HCT116 (cell line): ENCODE data around the gene TMEM38A. TPM values are rescaled to one million over a fixed set of nuclear protein-coding genes. Genes with fewer than 3 reads are reported as not detected.

Experiments used
- ATAC-seq: fragments of 200-7000 bp; cut with Tn5 transposase; 2 replicates; pipeline ENCODE4 v1.9.1; 2020; ENCODE audit warnings: mild to moderate bottlenecking, moderate library complexity
- BruUV-seq: library from RNA; stranded (reverse); fragments of 400-500 nt; replicated peaks from 2 replicates; lab custom pipeline; 2021; lab: Mats Ljungman, UMichigan
- CTCF ChIA-PET: fragments of 300-600 bp; sonication (Branson Sonifier 250); formaldehyde crosslinking; loops from one replicate; lab custom pipeline; 2021; ENCODE audit warnings: antibody characterized with exemption; lab: Charles Lee
- POLR2A ChIA-PET: fragments of 300-600, 350-600 bp; sonication (Branson Sonifier 250); formaldehyde crosslinking; loops from one replicate; lab custom pipeline; 2021; ENCODE audit warnings: antibody characterized with exemption; lab: Charles Lee
- RAD21 ChIA-PET, 2 experiments: fragments of 300-600 bp; sonication (Branson Sonifier 250); formaldehyde crosslinking; loops; one replicate each; lab custom pipeline; 2023; ENCODE audit warnings: low total read pairs in 2 of 2; ENCODE audit not compliant: uncharacterized antibody in 2 of 2, unreplicated experiment in 2 of 2, low non-redundant PET in 1 of 2; lab: Charles Lee
- DNase-seq: peaks from one replicate; pipeline ENCODE4 v3.0.0-alpha.2; 2010; ENCODE audit warnings: low read depth, low spot score
- H2AFZ ChIP-seq: fragments of 200-600 bp; shearing (Covaris generic), sonication (generic); 2 replicates; pipeline ENCODE4 v1.6.1; 2017; ENCODE audit warnings: low read depth, mixed run types, mixed read lengths, antibody characterized with exemption, low read length; ENCODE audit not compliant: poor library complexity, severe bottlenecking
- H3K27ac ChIP-seq: 2 replicates; pipeline ENCODE4 v1.5.1; 2012; ENCODE audit warnings: low read depth, low read length
- H3K27me3 ChIP-seq: fragments of 200-600 bp; sonication (generic); 2 replicates; pipeline ENCODE4 v1.6.1; 2016; ENCODE audit warnings: mixed run types, low read length, mixed read lengths; ENCODE audit not compliant: insufficient read depth
- H3K36me3 ChIP-seq, 2 experiments: fragments of 200-500 bp in 1 of 2; fragments of 200-600 bp in 1 of 2; sonication (Bioruptor generic) in 1 of 2; sonication (generic) in 1 of 2; 2 replicates each; pipeline versions ENCODE4 v1.5.1 to v1.6.1; 2014 to 2016; ENCODE audit warnings: low read length in 2 of 2, inconsistent platforms in 1 of 2, mixed read lengths in 1 of 2, mixed run types in 1 of 2; ENCODE audit not compliant: insufficient read depth in 2 of 2, control insufficient read depth in 1 of 2
- H3K4me1 ChIP-seq, 2 experiments: fragments of 200-600 bp in 1 of 2; sonication (generic) in 1 of 2; 2 replicates each; pipeline versions ENCODE4 v1.5.1 to v1.6.1; 2012 to 2017; ENCODE audit warnings: low read length in 2 of 2, inconsistent platforms in 1 of 2, mild to moderate bottlenecking in 1 of 2, mixed read lengths in 1 of 2, mixed run types in 1 of 2, moderate library complexity in 1 of 2; ENCODE audit not compliant: insufficient read depth in 2 of 2, control insufficient read depth in 1 of 2
- H3K4me2 ChIP-seq: fragments of 200-600 bp; sonication (generic); 2 replicates; pipeline ENCODE4 v1.6.1; 2017; ENCODE audit warnings: mixed run types, low read length, mixed read lengths
- H3K4me3 ChIP-seq, 2 experiments: fragments of 200-600 bp in 1 of 2; sonication (generic) in 1 of 2; replicated peaks in 1 of 2; 2 replicates each; pipeline ENCODE4 v1.5.1; 2011 to 2016; ENCODE audit warnings: low read length in 2 of 2, control low read depth in 1 of 2, low read depth in 1 of 2, mild to moderate bottlenecking in 1 of 2, mixed read lengths in 1 of 2, mixed run types in 1 of 2
- H3K79me2 ChIP-seq: fragments of 200-600 bp; sonication (generic); 2 replicates; pipeline ENCODE4 v1.6.1; 2017; ENCODE audit warnings: mild to moderate bottlenecking, mixed run types, low read length, moderate library complexity, mixed read lengths; ENCODE audit not compliant: insufficient read depth
- H3K9ac ChIP-seq: fragments of 200-600 bp; sonication (generic); 2 replicates; pipeline ENCODE4 v1.6.1; 2016; ENCODE audit warnings: low read length, mixed read lengths
- H3K9me2 ChIP-seq: fragments of 200-600 bp; sonication (generic), shearing (Covaris generic); 2 replicates; pipeline ENCODE4 v1.6.1; 2017; ENCODE audit warnings: mixed run types, mild to moderate bottlenecking, moderate library complexity; ENCODE audit not compliant: insufficient read depth
- H3K9me3 ChIP-seq, 2 experiments: fragments of 200-500 bp in 1 of 2; fragments of 200-600 bp in 1 of 2; sonication (Bioruptor generic) in 1 of 2; sonication (generic) in 1 of 2; 2 replicates each; pipeline ENCODE4 v1.6.1; 2014 to 2017; ENCODE audit warnings: low read length in 2 of 2, mixed read lengths in 2 of 2, inconsistent platforms in 1 of 2, low read depth in 1 of 2, mild to moderate bottlenecking in 1 of 2, mixed run types in 1 of 2, moderate library complexity in 1 of 2; ENCODE audit not compliant: control insufficient read depth in 1 of 2, insufficient read depth in 1 of 2
- H4K20me1 ChIP-seq: fragments of 200-600 bp; sonication (generic), shearing (Covaris generic); 2 replicates; pipeline ENCODE4 v1.6.1; 2017; ENCODE audit warnings: mixed run types, mild to moderate bottlenecking, moderate library complexity; ENCODE audit not compliant: insufficient read depth
- ATF3 ChIP-seq: IDR thresholded peaks from 2 replicates; pipeline ENCODE4 v1.6.1; 2012
- CEBPB ChIP-seq: IDR thresholded peaks from 2 replicates; pipeline ENCODE4 v1.6.1; 2012; ENCODE audit warnings: low read depth
- CTCF ChIP-seq, 3 experiments: fragments of 200-600 bp in 1 of 3; sonication (generic) in 1 of 3; IDR thresholded peaks in 2 of 3; conservative IDR thresholded peaks in 1 of 3; 2 replicates each; pipeline ENCODE4 v1.5.1; 2012 to 2017; ENCODE audit warnings: low read depth in 2 of 3, low read length in 2 of 3, antibody characterized with exemption in 1 of 3, borderline replicate concordance in 1 of 3, control low read depth in 1 of 3, mild to moderate bottlenecking in 1 of 3, mixed read lengths in 1 of 3, mixed run types in 1 of 3, moderate library complexity in 1 of 3; ENCODE audit not compliant: insufficient read depth in 1 of 3
- EGR1 ChIP-seq: IDR thresholded peaks from 2 replicates; pipeline ENCODE4 v1.6.1; 2012; ENCODE audit warnings: low read depth
- ELF1 ChIP-seq: IDR thresholded peaks from 2 replicates; pipeline ENCODE4 v1.6.1; 2012; ENCODE audit warnings: low read depth, borderline replicate concordance
- EZH2 ChIP-seq: fragments of 200-600 bp; sonication (generic); IDR thresholded peaks from 2 replicates; pipeline ENCODE4 v1.6.1; 2017; ENCODE audit warnings: antibody characterized with exemption, mixed run types
- EZH2phosphoT487 ChIP-seq: fragments of 200-600 bp; IDR thresholded peaks from 2 replicates; pipeline ENCODE4 v1.6.1; 2018; ENCODE audit warnings: antibody characterized with exemption, borderline replicate concordance
- FOSL1 ChIP-seq: IDR thresholded peaks from 2 replicates; pipeline ENCODE4 v1.6.1; 2012; ENCODE audit warnings: low read depth
- MAX ChIP-seq: IDR thresholded peaks from 2 replicates; pipeline ENCODE4 v1.6.1; 2012
- POLR2A ChIP-seq: IDR thresholded peaks from 2 replicates; pipeline ENCODE4 v1.7.0; 2011; ENCODE audit warnings: borderline replicate concordance; ENCODE audit not compliant: insufficient read depth, insufficient read length; ENCODE audit errors: extremely low read depth
- POLR2AphosphoS5 ChIP-seq: IDR thresholded peaks from 2 replicates; pipeline ENCODE4 v1.6.1; 2011; ENCODE audit warnings: mild to moderate bottlenecking, low read depth, low read length, moderate library complexity
- REST ChIP-seq: IDR thresholded peaks from 2 replicates; pipeline ENCODE4 v1.6.1; 2012; ENCODE audit warnings: low read depth
- SIN3A ChIP-seq: IDR thresholded peaks from 2 replicates; pipeline ENCODE4 v1.6.1; 2012; ENCODE audit warnings: low read depth
- SRF ChIP-seq: IDR thresholded peaks from 2 replicates; pipeline ENCODE4 v1.6.1; 2012; ENCODE audit warnings: low read depth
- YY1 ChIP-seq: IDR thresholded peaks from 2 replicates; pipeline ENCODE4 v1.6.1; 2011; ENCODE audit warnings: low read length, low read depth, moderate library complexity, mild to moderate bottlenecking; ENCODE audit not compliant: insufficient replicate concordance; ENCODE audit errors: extremely low read depth
- ZNF274 ChIP-seq: fragments of 200-500 bp; sonication (Bioruptor generic); IDR thresholded peaks from 2 replicates; pipeline ENCODE4 v1.6.1; 2014; ENCODE audit warnings: mild to moderate bottlenecking, low read depth, low read length, inconsistent platforms
- intact Hi-C: fragments of 100-400 bp; cut with micrococcal nuclease; formaldehyde crosslinking; loops from 2 replicates; pipeline ENCODE4 v1.10.0; 2022
- total RNA-seq: library from RNA; stranded (reverse); gene quantifications from one replicate; pipeline ENCODE4 v1.2.1, GENCODE V29; 2021; ENCODE audit not compliant: unreplicated experiment

The TMEM38A gene
- total RNA-seq, 1 experiment from 2014 or later: 9.0 TPM

GRCh38 chr19:16655727-16656126, 5.2 kb upstream of the TMEM38A start:
- CTCF ChIA-PET: no interaction called here

GRCh38 chr19:16657384-16657783, 3.6 kb upstream of the TMEM38A start:
- DNase-seq (no peak), ATAC-seq (no peak)
- H3K36me3 ChIP-seq: peaks cover 32 to 48% of the 10 kb centered on the region in 2 experiments; a peak in 3 of 4 replicates
- H3K4me1 ChIP-seq: peaks cover 4 to 21% of the 10 kb centered on the region in 2 experiments
- ChIA-PET CTCF (no interaction called here), RAD21 (no interaction called here), POLR2A (no interaction called here)
- BruUV-seq: no TSS peak
- no peak overlapping the region for H2AFZ ChIP-seq
- no peaks in the 10 kb centered on the region for H3K27me3 ChIP-seq
- H4K20me1 ChIP-seq: peaks cover 4% of the 10 kb centered on the region; the same call in 1 of the 2 replicates
- H3K9me2 ChIP-seq: no peaks in the 10 kb centered on the region
- H3K9ac ChIP-seq: no peak overlapping the region
- no peak overlapping the region for H3K4me3 ChIP-seq
- H3K9me3 ChIP-seq: no peaks in the 10 kb centered on the region
- no peak overlapping the region for H3K4me2 ChIP-seq
- intact Hi-C loops: no loop called here
- peaks cover 64% of the 10 kb centered on the region for H3K79me2 ChIP-seq
- H3K27ac ChIP-seq: no peak overlapping the region
- TF ChIP-seq EGR1: no peak
- TF ChIP-seq CEBPB: no peak
- TF ChIP-seq ZNF274: no peak
- TF ChIP-seq CTCF (IDR thresholded peaks at IDR 0.05 in 2 of 3, conservative IDR thresholded peaks at IDR 0.05 in 1 of 3; ENCODE audit: borderline replicate concordance in 1 of 3, insufficient read depth in 1 of 3, low read depth in 2 of 3, low read length in 2 of 3): no peak
- no peak for TF ChIP-seq SIN3A
- no peak for TF ChIP-seq FOSL1
- no peak for TF ChIP-seq REST
- TF ChIP-seq POLR2AphosphoS5: no peak

More at GRCh38 chr19:16655727-16656126, 5.2 kb upstream of the TMEM38A start:
- Histone ChIP-seq H3K4me2 (no peak overlapping the region), H3K9ac (no peak overlapping the region), H2AFZ (no peak overlapping the region), H3K36me3 (peaks cover 37 to 59% of the 10 kb centered on the region in 2 experiments; a peak in 3 of 4 replicates), H3K9me3 (no peaks in the 10 kb centered on the region), H3K4me1 (peaks cover 4 to 12% of the 10 kb centered on the region in 2 experiments; a peak in 3 of 4 replicates), H3K4me3 (no peak overlapping the region), H4K20me1 (peaks cover 4% of the 10 kb centered on the region; the same call in 1 of the 2 replicates), H3K27me3 (no peaks in the 10 kb centered on the region), H3K9me2 (no peaks in the 10 kb centered on the region), H3K79me2 (peaks cover 53% of the 10 kb centered on the region), H3K27ac (no peak overlapping the region)
- RAD21 ChIA-PET: no interaction called here
- DNase-seq (no peak), ATAC-seq (no peak)
- TF ChIP-seq FOSL1 (no peak), CEBPB (no peak), MAX (no peak), EZH2 (no peak), SIN3A (no peak), YY1 (no peak), EZH2phosphoT487 (no peak), POLR2A (no peak), SRF (no peak), ATF3 (no peak), ELF1 (no peak), POLR2AphosphoS5 (no peak)
- POLR2A ChIA-PET: no interaction called here
- intact Hi-C loops: no loop called here
- BruUV-seq: no TSS peak
